Mesenchymal stem cell (in vitro differentiated cells and primary cell): ENCODE measurements around the gene CAMKMT.

Experiments
- DNase-seq: peaks from one replicate; pipeline ENCODE4 v3.0.0-alpha.2; 2013
- H2AFZ ChIP-seq: one replicate; pipeline ENCODE4 v1.6.1; 2013; ENCODE audit warnings: low read depth, mild to moderate bottlenecking, control low read depth, inconsistent platforms, low read length, moderate library complexity
- H2AK5ac ChIP-seq: 2 replicates; pipeline ENCODE4 v1.6.1; 2013; ENCODE audit warnings: low read length, moderate library complexity, mild to moderate bottlenecking, inconsistent platforms; ENCODE audit not compliant: severe bottlenecking
- H2BK120ac ChIP-seq: one replicate; pipeline ENCODE4 v1.6.1; 2013; ENCODE audit warnings: low read depth, mild to moderate bottlenecking, inconsistent platforms, low read length, moderate library complexity
- H2BK12ac ChIP-seq, 2 experiments: one replicate each; pipeline ENCODE4 v1.6.1; 2013; ENCODE audit warnings: inconsistent platforms in 2 of 2, low read length in 2 of 2, mild to moderate bottlenecking in 2 of 2, moderate library complexity in 2 of 2, control low read depth in 1 of 2
- H2BK15ac ChIP-seq: one replicate; pipeline ENCODE4 v1.6.1; 2013; ENCODE audit warnings: mild to moderate bottlenecking, low read depth, inconsistent platforms; ENCODE audit not compliant: poor library complexity, severe bottlenecking
- H2BK5ac ChIP-seq: 2 replicates; pipeline ENCODE4 v1.6.1; 2013; ENCODE audit warnings: low read depth, mild to moderate bottlenecking, low read length, control low read depth, inconsistent platforms; ENCODE audit not compliant: poor library complexity, severe bottlenecking
- H3K14ac ChIP-seq, 2 experiments: one replicate each; pipeline ENCODE4 v1.6.1; 2013; ENCODE audit warnings: inconsistent platforms in 2 of 2, low read length in 2 of 2, control low read depth in 1 of 2, mild to moderate bottlenecking in 1 of 2, moderate library complexity in 1 of 2
- H3K18ac ChIP-seq, 2 experiments: one replicate each; pipeline ENCODE4 v1.6.1; 2013; ENCODE audit warnings: inconsistent platforms in 2 of 2, low read length in 2 of 2, control low read depth in 1 of 2, low read depth in 1 of 2, mild to moderate bottlenecking in 1 of 2
- H3K23ac ChIP-seq, 2 experiments: one replicate each; pipeline ENCODE4 v1.6.1; 2013; ENCODE audit warnings: inconsistent platforms in 2 of 2, low read length in 2 of 2, mild to moderate bottlenecking in 2 of 2, moderate library complexity in 2 of 2, control low read depth in 1 of 2
- H3K27ac ChIP-seq: 2 replicates; pipeline ENCODE4 v1.5.1; 2013; ENCODE audit warnings: mild to moderate bottlenecking, moderate library complexity, low read length, control low read depth, inconsistent platforms; ENCODE audit not compliant: poor library complexity, severe bottlenecking
- H3K27me3 ChIP-seq, 2 experiments: 2 replicates each; pipeline versions ENCODE4 v1.6.1 to v1.7.0; 2013; ENCODE audit warnings: low read length in 2 of 2, mild to moderate bottlenecking in 2 of 2, moderate library complexity in 2 of 2, control low read depth in 1 of 2, inconsistent platforms in 1 of 2; ENCODE audit not compliant: control insufficient read depth in 1 of 2, insufficient read depth in 1 of 2
- H3K36me3 ChIP-seq, 2 experiments: 2 replicates each; pipeline versions ENCODE4 v1.6.1 to v1.7.0; 2013; ENCODE audit warnings: low read length in 2 of 2, control low read depth in 1 of 2, inconsistent platforms in 1 of 2, low read depth in 1 of 2, mild to moderate bottlenecking in 1 of 2; ENCODE audit not compliant: insufficient read depth in 2 of 2, control insufficient read depth in 1 of 2
- H3K4ac ChIP-seq, 2 experiments: one replicate each; pipeline ENCODE4 v1.6.1; 2013; ENCODE audit warnings: inconsistent platforms in 2 of 2, low read length in 2 of 2, mild to moderate bottlenecking in 2 of 2, moderate library complexity in 2 of 2, control low read depth in 1 of 2, low read depth in 1 of 2
- H3K4me1 ChIP-seq: 2 replicates; pipeline ENCODE4 v1.6.1; 2013; ENCODE audit warnings: low read depth, low read length, control low read depth; ENCODE audit not compliant: control insufficient read depth, insufficient read depth
- H3K4me2 ChIP-seq: 2 replicates; pipeline ENCODE4 v1.6.1; 2013; ENCODE audit warnings: low read length, mild to moderate bottlenecking, inconsistent platforms; ENCODE audit not compliant: poor library complexity, severe bottlenecking
- H3K4me3 ChIP-seq, 2 experiments: 2 replicates each; pipeline versions ENCODE4 v1.5.1 to v1.7.0; 2013; ENCODE audit warnings: low read length in 2 of 2, mild to moderate bottlenecking in 2 of 2, control low read depth in 1 of 2, low read depth in 1 of 2; ENCODE audit not compliant: insufficient read depth in 1 of 2
- H3K79me1 ChIP-seq: replicated peaks from 2 replicates; pipeline ENCODE4 v1.6.1; 2013; ENCODE audit warnings: mild to moderate bottlenecking, control low read depth, low read length, inconsistent platforms; ENCODE audit not compliant: poor library complexity, severe bottlenecking
- H3K9ac ChIP-seq: 2 replicates; pipeline ENCODE4 v1.7.0; 2013; ENCODE audit warnings: mild to moderate bottlenecking, low read length, moderate library complexity
- H3K9me3 ChIP-seq: 2 replicates; pipeline ENCODE4 v1.7.0; 2013; ENCODE audit warnings: mild to moderate bottlenecking, low read length; ENCODE audit not compliant: control insufficient read depth
- H4K8ac ChIP-seq: one replicate; pipeline ENCODE4 v1.6.1; 2013; ENCODE audit warnings: inconsistent platforms, mild to moderate bottlenecking, low read length, moderate library complexity
- H4K91ac ChIP-seq: one replicate; pipeline ENCODE4 v1.6.1; 2013; ENCODE audit warnings: mild to moderate bottlenecking, low read length, inconsistent platforms
- WGBS: methylation state at CpG from one replicate; pipeline ENCODE4 v1.1.7; 2013; ENCODE audit warnings: mixed read lengths; 5-methylcytosine and 5-hydroxymethylcytosine counted together

Gene CAMKMT

GRCh38 chr2:44615950-44616518, 254.3 kb downstream of the CAMKMT start:
- Histone ChIP-seq H3K79me1 (peaks cover 2% of the 10 kb centered on the region), H3K27me3 (no peaks in the 10 kb centered on the region), H4K91ac (no peak overlapping the region), H3K14ac (no peak overlapping the region), H2BK15ac (no peak overlapping the region), H3K4ac (no peak overlapping the region), H3K9me3 (no peaks in the 10 kb centered on the region), H2BK5ac (no peak overlapping the region), H2BK120ac (no peak overlapping the region), H3K4me2 (no peak overlapping the region), H3K36me3 (no peaks in the 10 kb centered on the region), H3K9ac (no peak overlapping the region), H2BK12ac (no peak overlapping the region), H3K18ac (no peak overlapping the region), H2AK5ac (no peak overlapping the region), H3K4me3 (no peak overlapping the region), H2AFZ (no peak overlapping the region), H3K4me1 (no peaks in the 10 kb centered on the region), H3K27ac (no peak overlapping the region), H3K23ac (no peak overlapping the region), H4K8ac (no peak overlapping the region)
- DNase-seq, result no peak
- WGBS, result 77% methylated on average over 4 of the region's 4 CpGs

DNA sequence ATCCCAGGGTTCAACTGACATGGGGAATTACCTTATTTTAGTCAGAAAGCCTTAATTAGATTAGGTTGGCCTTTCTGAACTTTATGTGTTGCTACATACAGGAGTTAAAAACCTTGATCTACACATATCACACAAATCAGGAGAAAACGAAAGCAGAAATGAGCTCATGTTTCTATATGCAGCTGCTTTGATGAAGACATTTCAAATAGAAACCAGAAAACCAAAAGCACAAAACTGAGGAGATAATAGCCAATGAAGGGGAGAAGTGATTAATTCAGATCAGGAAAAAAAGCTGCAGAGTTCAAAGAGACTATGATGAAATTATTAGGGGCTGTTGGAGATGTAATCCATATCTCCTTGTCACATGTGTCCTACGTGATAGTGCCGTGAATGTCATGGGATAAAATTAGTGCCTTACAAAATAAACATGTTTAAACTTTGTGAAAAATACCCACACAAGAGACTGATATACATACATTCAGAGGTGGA, 255.0 kb downstream of the CAMKMT start:
- Histone ChIP-seq H3K9me3 (no peaks in the 10 kb centered on the region), H3K79me1 (peaks cover 2% of the 10 kb centered on the region), H3K4ac (no peak overlapping the region), H3K9ac (peak overlapping the region; percentile 38), H2AK5ac (no peak overlapping the region), H3K36me3 (no peaks in the 10 kb centered on the region), H3K4me2 (no peak overlapping the region), H2BK120ac (no peak overlapping the region), H2BK12ac (no peak overlapping the region), H3K18ac (no peak overlapping the region), H2BK15ac (no peak overlapping the region), H4K8ac (no peak overlapping the region), H3K14ac (no peak overlapping the region), H3K4me3 (peak overlapping the region in 1 of 2 experiments; percentile 33), H3K27me3 (no peaks in the 10 kb centered on the region), H2AFZ (no peak overlapping the region), H3K23ac (no peak overlapping the region), H3K27ac (no peak overlapping the region), H2BK5ac (no peak overlapping the region), H4K91ac (no peak overlapping the region), H3K4me1 (no peaks in the 10 kb centered on the region)
- no peak for DNase-seq
- no CpG with 5 or more reads among the region's 3 CpGs for WGBS

GRCh38 chr2:44618251-44619023, 256.7 kb downstream of the CAMKMT start:
- Histone ChIP-seq H3K14ac (no peak overlapping the region), H3K4me1 (no peaks in the 10 kb centered on the region), H3K9me3 (no peaks in the 10 kb centered on the region), H4K91ac (no peak overlapping the region), H2BK5ac (no peak overlapping the region), H2BK15ac (no peak overlapping the region), H3K4ac (no peak overlapping the region), H3K9ac (no peak overlapping the region), H3K27me3 (no peaks in the 10 kb centered on the region), H3K79me1 (peaks cover 2% of the 10 kb centered on the region), H3K4me3 (no peak overlapping the region), H3K27ac (no peak overlapping the region), H2BK120ac (no peak overlapping the region), H2BK12ac (no peak overlapping the region), H3K4me2 (no peak overlapping the region), H3K18ac (no peak overlapping the region), H3K36me3 (no peaks in the 10 kb centered on the region), H2AFZ (no peak overlapping the region), H2AK5ac (no peak overlapping the region), H3K23ac (no peak overlapping the region), H4K8ac (no peak overlapping the region)
- 92% methylated on average over 4 of the region's 5 CpGs for WGBS
- no peak for DNase-seq

DNA sequence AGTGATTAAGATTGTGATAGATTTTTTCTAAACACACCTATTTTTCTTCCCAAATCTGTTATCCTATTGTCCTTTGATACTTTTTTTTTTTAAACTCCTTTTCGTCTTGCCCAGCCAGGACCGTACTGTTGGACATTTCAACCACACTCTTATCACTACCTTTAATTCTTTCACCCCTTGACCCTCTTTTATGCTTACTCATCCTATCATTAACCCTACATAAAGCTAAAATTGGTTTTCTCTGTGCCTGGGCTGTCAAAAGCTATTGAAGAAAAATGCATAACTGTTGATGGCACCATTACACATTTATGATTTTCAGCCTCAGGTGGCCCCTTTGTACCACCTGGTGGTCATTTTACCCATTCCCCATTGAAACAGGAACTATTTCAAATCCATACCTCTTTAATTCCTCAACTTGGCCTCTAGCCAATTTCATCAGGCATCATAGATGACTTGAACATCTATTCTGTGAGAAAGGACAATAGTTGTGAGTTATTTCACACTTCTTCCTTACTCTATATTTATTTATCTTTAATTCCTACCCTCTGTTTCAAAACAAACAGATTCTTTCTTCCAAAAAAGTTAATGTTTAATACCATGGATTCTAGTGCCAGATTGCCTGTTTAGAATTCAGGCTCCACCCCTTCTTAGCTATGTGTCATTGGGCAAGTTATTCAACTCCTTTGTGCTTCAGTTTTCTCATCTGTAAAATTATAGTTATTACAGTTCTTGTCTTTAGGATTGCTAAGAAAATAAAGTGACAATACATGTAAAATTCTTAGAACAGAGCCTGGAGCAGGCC, 258.6 kb downstream of the CAMKMT start:
- WGBS, result 92% methylated on average over 2 of the region's 2 CpGs

More for the DNA sequence above, 258.6 kb downstream of the CAMKMT start:
- Histone ChIP-seq H3K79me1 (peaks cover 2% of the 10 kb centered on the region), H2BK120ac (no peak overlapping the region), H3K4me3 (no peak overlapping the region), H3K4me2 (no peak overlapping the region), H3K36me3 (no peaks in the 10 kb centered on the region), H2BK12ac (no peak overlapping the region), H3K9ac (no peak overlapping the region), H3K4me1 (no peaks in the 10 kb centered on the region), H3K4ac (no peak overlapping the region), H2BK15ac (no peak overlapping the region), H2BK5ac (no peak overlapping the region), H3K14ac (no peak overlapping the region), H3K27ac (no peak overlapping the region), H4K8ac (no peak overlapping the region), H3K9me3 (no peaks in the 10 kb centered on the region), H4K91ac (no peak overlapping the region), H2AK5ac (no peak overlapping the region), H2AFZ (no peak overlapping the region), H3K23ac (no peak overlapping the region), H3K18ac (no peak overlapping the region), H3K27me3 (no peaks in the 10 kb centered on the region)
- DNase-seq, result no peak
